Activated T-helper 1 cell treated with anti-CD3 and anti-CD28 coated beads, Interleukin-12 subunit alpha, Interleukin-12 subunit beta, Interleukin-2, Interleukin-4 antibody, amounts not matched to agents 30 ng/mL and 10 ng/mL and 1 ng/mL, durations not matched to agents 14 hours and 24 hours and 36 hours (primary cell): ENCODE data around the gene DIAPH1. TPM values are rescaled to one million over a fixed set of nuclear protein-coding genes. Genes with fewer than 3 reads are reported as not detected.

Source experiments
- DNase-seq: peaks from one replicate; pipeline ENCODE4 v3.0.0; 2021; ENCODE audit warnings: low spot score
- H3K27ac Mint-ChIP-seq: one replicate; pipeline ENCODE4 v1.8.0; 2021; ENCODE audit warnings: mild to moderate bottlenecking, mixed read lengths
- H3K27me3 Mint-ChIP-seq: one replicate; pipeline ENCODE4 v1.8.0; 2022; ENCODE audit warnings: mild to moderate bottlenecking, moderate library complexity, mixed read lengths; ENCODE audit not compliant: insufficient read depth
- H3K36me3 Mint-ChIP-seq: one replicate; pipeline ENCODE4 v1.8.0; 2021; ENCODE audit warnings: low read depth, mixed read lengths
- H3K4me1 Mint-ChIP-seq: one replicate; pipeline ENCODE4 v1.8.0; 2021; ENCODE audit warnings: low read depth, mixed read lengths
- H3K4me3 Mint-ChIP-seq: one replicate; pipeline ENCODE4 v1.8.0; 2021; ENCODE audit warnings: mild to moderate bottlenecking, moderate library complexity, mixed read lengths
- H3K9me3 Mint-ChIP-seq: one replicate; pipeline ENCODE4 v1.8.0; 2021; ENCODE audit warnings: mixed read lengths
- intact Hi-C: fragments of 100-400 bp; cut with micrococcal nuclease; formaldehyde crosslinking; loops from one replicate; pipeline ENCODE4 v1.15.1; 2024
- total RNA-seq: library from RNA; stranded (reverse); gene quantifications from 2 replicates; pipeline ENCODE4 v1.2.3, GENCODE V29; 2022

DIAPH1 gene
- total RNA-seq, 1 donor from 2014 or later, result 221 TPM

- H3K36me3 Mint-ChIP-seq, result no peaks in the 10 kb centered on the region
- H3K4me1 Mint-ChIP-seq, result no peaks in the 10 kb centered on the region
- H3K9me3 Mint-ChIP-seq, result no peaks in the 10 kb centered on the region
- peaks cover 37% of the 10 kb centered on the region for H3K27me3 Mint-ChIP-seq
- no peak for DNase-seq
- intact Hi-C loops, result no loop called here
- H3K27ac Mint-ChIP-seq, result no peak overlapping the region
- H3K4me3 Mint-ChIP-seq, result no peak overlapping the region
These were observed 123.9 kb downstream of the DIAPH1 start for GRCh38 chr5:141494761-141495452.

DNA sequence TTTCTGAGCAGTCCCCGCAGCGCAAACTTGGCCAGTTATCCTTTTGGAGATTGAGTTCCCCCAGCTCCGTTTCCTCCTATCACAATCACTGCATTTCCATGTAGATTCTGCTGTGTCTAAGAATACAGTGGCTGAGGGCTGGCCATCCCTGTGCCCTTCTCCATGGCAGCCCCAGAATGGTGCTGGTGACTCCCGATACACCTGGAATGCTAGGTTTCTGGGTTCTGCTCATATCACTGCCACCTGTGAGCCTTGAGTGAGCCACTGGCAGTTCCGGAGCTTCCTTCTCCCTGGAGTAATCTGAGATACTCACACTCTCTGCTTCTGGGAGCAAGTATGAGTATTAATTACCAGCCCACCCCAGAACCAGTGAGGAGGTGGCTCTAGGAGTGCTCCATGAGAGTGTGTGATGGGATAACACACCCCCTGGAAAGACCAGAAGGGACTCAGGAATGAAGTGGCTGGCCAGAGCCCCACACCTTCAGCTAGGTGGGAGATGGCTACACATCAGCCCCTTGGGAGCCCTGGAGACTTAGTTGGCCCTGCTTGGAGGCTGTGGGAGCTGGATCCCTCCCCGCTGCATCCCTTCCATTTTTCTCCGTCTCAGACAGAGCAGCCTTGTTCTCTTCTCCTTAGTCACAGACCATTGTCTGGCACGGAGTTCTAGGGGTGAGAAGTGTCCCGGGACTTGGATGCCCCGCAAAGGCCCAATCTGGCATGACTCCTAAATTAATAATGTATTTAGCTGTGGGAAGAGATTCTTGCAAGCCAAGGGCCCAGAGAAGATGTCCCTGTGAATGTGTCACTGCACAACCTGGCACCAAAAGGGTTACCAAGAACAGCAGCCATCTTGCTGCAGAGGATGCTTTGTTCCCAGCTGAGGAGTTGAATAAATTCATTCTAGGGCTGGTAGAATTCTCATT is 125.0 kb downstream of the DIAPH1 start:
- Mint-ChIP-seq H3K4me1 (no peaks in the 10 kb centered on the region), H3K27me3 (peaks cover 37% of the 10 kb centered on the region), H3K27ac (no peak overlapping the region), H3K36me3 (no peaks in the 10 kb centered on the region), H3K9me3 (no peaks in the 10 kb centered on the region), H3K4me3 (no peak overlapping the region)
- no peak for DNase-seq
- intact Hi-C loops, result no loop called here

DNA sequence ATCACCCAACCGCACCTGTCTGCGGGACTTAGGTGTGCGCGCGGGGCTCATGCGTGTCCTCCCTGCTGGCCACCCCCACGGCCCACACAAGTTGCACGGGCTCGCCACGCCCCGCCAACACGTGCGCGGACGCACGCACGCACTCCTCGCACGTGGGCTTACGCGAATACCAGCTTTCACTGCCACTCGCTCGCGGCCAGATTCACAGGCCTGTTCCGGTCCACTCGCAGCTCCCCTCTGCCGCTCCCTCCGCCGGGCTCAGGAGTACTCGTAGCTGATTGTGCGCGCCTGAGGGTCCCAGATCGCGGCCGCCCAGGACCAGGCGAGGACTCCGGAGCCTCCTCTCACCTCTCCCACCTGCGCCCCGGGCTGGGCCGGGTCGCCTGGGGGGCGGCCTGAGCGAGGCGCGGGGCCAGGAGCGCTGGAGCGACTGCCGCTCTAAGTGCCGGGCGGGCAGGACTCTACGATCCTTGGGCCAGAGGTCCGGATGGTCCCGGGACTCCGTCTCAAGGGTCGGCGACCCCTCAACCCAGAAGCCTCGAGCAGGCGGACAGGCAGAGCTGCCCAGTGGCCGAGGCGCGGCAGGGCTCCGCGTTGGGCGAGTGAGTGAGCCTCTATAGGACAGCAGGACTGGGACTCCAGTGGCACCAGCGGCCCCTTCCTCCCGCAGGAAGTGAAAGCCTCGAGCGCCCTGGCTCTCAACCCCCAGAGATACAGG is 126.5 kb downstream of the DIAPH1 start:
- Mint-ChIP-seq H3K36me3 (no peaks in the 10 kb centered on the region), H3K4me3 (peak overlapping the region; percentile 64), H3K27ac (no peak overlapping the region), H3K9me3 (no peaks in the 10 kb centered on the region), H3K4me1 (no peaks in the 10 kb centered on the region), H3K27me3 (peaks cover 37% of the 10 kb centered on the region)
- intact Hi-C loops, result no loop called here
- DNase-seq, result no peak

DNA sequence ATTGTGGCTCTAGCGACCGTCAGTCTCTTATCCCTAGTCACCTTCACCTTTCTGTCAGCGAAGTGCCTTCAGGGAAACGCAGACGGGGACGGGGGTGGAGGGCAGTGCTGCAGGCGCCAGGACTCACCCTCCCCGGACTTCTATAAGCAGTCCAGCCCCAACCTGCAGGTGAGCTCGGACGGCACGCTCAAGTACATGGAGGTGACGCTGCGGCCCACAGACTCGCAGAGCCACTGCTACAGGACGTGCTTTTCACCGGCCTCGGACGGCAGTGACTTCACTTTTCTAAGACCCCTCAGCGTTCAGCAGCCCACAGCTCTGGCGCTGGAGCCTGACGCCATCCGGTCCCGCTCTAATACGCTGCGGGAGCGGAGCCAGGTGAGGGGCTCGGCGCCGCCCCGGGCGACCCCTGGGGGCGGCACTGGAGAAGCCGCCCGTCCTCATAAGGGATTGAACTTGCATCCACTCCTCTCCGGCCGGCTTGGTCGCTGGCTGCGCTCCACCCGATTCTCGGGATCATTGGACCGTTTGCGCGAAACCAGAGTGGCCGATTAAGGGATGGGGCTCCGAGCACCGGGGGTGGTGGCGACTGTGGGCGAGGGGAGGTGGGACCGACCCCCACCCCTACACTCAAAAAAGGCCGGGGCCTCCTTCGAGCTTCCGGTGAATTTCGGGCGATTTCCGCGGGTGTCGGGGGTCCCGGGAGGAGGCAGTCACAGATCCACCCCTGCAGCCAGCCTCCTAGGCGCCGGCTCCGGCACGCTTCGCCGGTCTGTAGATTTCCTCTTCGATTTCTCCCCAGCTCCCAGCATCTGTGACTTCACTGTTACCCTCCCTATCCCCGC is 127.3 kb downstream of the DIAPH1 start:
- Mint-ChIP-seq H3K36me3 (no peaks in the 10 kb centered on the region), H3K4me3 (peak overlapping the region; percentile 64), H3K9me3 (no peaks in the 10 kb centered on the region), H3K4me1 (no peaks in the 10 kb centered on the region), H3K27ac (no peak overlapping the region), H3K27me3 (peaks cover 39% of the 10 kb centered on the region)
- DNase-seq, result no peak
- intact Hi-C loops, result no loop called here

DNA sequence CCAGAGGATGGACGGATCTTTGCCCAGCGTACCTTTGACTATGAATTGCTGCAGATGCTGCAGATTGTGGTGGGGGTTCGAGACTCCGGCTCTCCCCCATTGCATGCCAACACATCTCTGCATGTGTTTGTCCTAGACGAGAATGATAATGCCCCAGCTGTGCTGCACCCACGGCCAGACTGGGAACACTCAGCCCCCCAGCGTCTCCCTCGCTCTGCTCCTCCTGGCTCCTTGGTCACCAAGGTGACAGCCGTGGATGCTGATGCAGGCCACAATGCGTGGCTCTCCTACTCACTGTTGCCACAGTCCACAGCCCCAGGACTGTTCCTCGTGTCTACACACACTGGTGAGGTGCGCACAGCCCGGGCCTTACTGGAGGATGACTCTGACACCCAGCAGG is 128.0 kb downstream of the DIAPH1 start:
- Mint-ChIP-seq H3K4me1 (no peaks in the 10 kb centered on the region), H3K27me3 (peaks cover 38% of the 10 kb centered on the region), H3K9me3 (no peaks in the 10 kb centered on the region), H3K4me3 (no peak overlapping the region), H3K36me3 (no peaks in the 10 kb centered on the region), H3K27ac (no peak overlapping the region)
- intact Hi-C loops, result no loop called here
- no peak for DNase-seq

DNA sequence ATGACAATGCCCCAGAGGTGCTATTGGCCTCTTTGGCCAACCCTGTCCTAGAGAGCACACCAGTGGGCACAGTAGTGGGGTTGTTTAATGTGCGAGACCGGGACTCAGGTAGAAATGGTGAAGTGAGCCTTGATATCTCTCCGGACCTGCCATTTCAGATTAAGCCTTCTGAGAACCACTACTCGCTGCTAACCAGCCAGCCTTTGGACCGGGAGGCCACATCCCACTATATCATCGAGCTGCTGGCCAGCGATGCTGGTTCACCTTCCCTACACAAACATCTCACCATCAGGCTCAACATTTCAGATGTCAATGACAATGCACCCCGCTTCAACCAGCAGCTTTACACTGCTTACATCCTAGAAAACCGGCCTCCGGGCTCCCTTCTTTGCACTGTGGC is 128.5 kb downstream of the DIAPH1 start:
- no peak for DNase-seq
- intact Hi-C loops, result no loop called here
- peaks cover 37% of the 10 kb centered on the region for H3K27me3 Mint-ChIP-seq
- H3K36me3 Mint-ChIP-seq, result no peaks in the 10 kb centered on the region
- H3K9me3 Mint-ChIP-seq, result no peaks in the 10 kb centered on the region
- no peak overlapping the region for H3K27ac Mint-ChIP-seq
- H3K4me3 Mint-ChIP-seq, result no peak overlapping the region
- H3K4me1 Mint-ChIP-seq, result no peaks in the 10 kb centered on the region

DNA sequence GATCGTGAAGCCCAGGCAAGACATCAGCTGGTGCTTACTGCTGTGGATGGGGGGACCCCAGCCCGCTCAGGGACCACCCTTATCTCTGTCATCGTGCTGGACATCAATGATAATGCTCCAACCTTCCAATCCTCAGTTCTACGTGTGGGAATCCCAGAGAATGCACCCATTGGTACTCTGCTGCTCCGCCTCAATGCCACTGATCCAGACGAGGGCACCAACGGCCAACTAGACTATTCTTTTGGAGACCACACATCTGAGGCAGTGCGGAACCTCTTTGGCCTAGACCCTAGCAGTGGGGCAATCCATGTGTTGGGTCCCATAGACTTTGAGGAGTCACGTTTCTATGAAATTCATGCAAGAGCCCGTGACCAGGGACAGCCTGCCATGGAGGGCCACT is 129.0 kb downstream of the DIAPH1 start:
- Mint-ChIP-seq H3K4me3 (no peak overlapping the region), H3K27ac (no peak overlapping the region), H3K4me1 (no peaks in the 10 kb centered on the region), H3K36me3 (no peaks in the 10 kb centered on the region), H3K9me3 (no peaks in the 10 kb centered on the region), H3K27me3 (peaks cover 38% of the 10 kb centered on the region)
- no peak for DNase-seq
- intact Hi-C loops, result no loop called here

- H3K27ac Mint-ChIP-seq, result no peak within 1 kb of the TSS
- intact Hi-C loops, result no loop called here
- peaks cover 48% of the 10 kb centered on the region for H3K27me3 Mint-ChIP-seq
- H3K9me3 Mint-ChIP-seq, result no peaks in the 10 kb centered on the region
- H3K36me3 Mint-ChIP-seq, result no peaks in the 10 kb centered on the region
- no peak for DNase-seq
- H3K4me3 Mint-ChIP-seq, result no peak within 1 kb of the TSS
- no peaks in the 10 kb centered on the region for H3K4me1 Mint-ChIP-seq
These were observed 129.9 kb downstream of the DIAPH1 start, which contains the start of gene PCDHGC5 for GRCh38 chr5:141488591-141489561. TSS of gene PCDHGC5 (plus strand) at chr5:141489081. CDS start at chr5:141489241, 160 bp downstream.

- H3K9me3 Mint-ChIP-seq, result no peaks in the 10 kb centered on the region
- no peak for DNase-seq
- no peak overlapping the region for H3K27ac Mint-ChIP-seq
- no peaks in the 10 kb centered on the region for H3K4me1 Mint-ChIP-seq
- intact Hi-C loops, result no loop called here
- no peak overlapping the region for H3K4me3 Mint-ChIP-seq
- peaks cover 51% of the 10 kb centered on the region for H3K27me3 Mint-ChIP-seq
- no peaks in the 10 kb centered on the region for H3K36me3 Mint-ChIP-seq
These were observed 131.7 kb downstream of the DIAPH1 start for GRCh38 chr5:141487131-141487530.

GRCh38 chr5:141486091-141486490 is 132.7 kb downstream of the DIAPH1 start:
- intact Hi-C loops, result no loop called here
- Mint-ChIP-seq H3K27ac (no peak overlapping the region), H3K9me3 (no peaks in the 10 kb centered on the region), H3K27me3 (peaks cover 50% of the 10 kb centered on the region), H3K36me3 (no peaks in the 10 kb centered on the region), H3K4me1 (no peaks in the 10 kb centered on the region), H3K4me3 (no peak overlapping the region)
- DNase-seq, result no peak

- H3K9me3 Mint-ChIP-seq, result no peaks in the 10 kb centered on the region
- H3K36me3 Mint-ChIP-seq, result no peaks in the 10 kb centered on the region
- H3K4me1 Mint-ChIP-seq, result no peaks in the 10 kb centered on the region
- intact Hi-C loops, result no loop called here
- DNase-seq, result no peak
- H3K27ac Mint-ChIP-seq, result no peak overlapping the region
- H3K27me3 Mint-ChIP-seq, result peaks cover 47% of the 10 kb centered on the region
- H3K4me3 Mint-ChIP-seq, result no peak overlapping the region
These were observed 133.3 kb downstream of the DIAPH1 start for GRCh38 chr5:141485321-141486055.
